GM19240 (cell line): Measurements from ENCODE around the gene ITSN2.

Experiments used
- DNase-seq: peaks from one replicate; pipeline ENCODE4 v3.0.0; 2011; ENCODE audit warnings: low spot score; ENCODE audit not compliant: insufficient read length

ITSN2 gene

GRCh38 chr2:24272161-24272802 is 88.1 kb downstream of the ITSN2 start:
- DNase-seq: no peak

GRCh38 chr2:24269265-24269664 is 91.1 kb downstream of the ITSN2 start:
- DNase-seq: no peak

- DNase-seq: no peak
Observed at GRCh38 chr2:24265212-24265611, 95.1 kb downstream of the ITSN2 start.

- no peak for DNase-seq
Observed at GRCh38 chr2:24262421-24262970, 97.8 kb downstream of the ITSN2 start.

- DNase-seq: no peak
Observed at GRCh38 chr2:24261441-24261840, 98.9 kb downstream of the ITSN2 start.

GRCh38 chr2:24259316-24259715 is 101.0 kb downstream of the ITSN2 start:
- no peak for DNase-seq

- no peak for DNase-seq
Observed at GRCh38 chr2:24258718-24259117, 101.6 kb downstream of the ITSN2 start.

GRCh38 chr2:24253303-24253919 is 106.9 kb downstream of the ITSN2 start:
- DNase-seq: no peak

- no peak for DNase-seq
Observed at GRCh38 chr2:24247592-24247991, 112.7 kb downstream of the ITSN2 start.

- DNase-seq: no peak
Observed at GRCh38 chr2:24247164-24247563, 113.2 kb downstream of the ITSN2 start.

GRCh38 chr2:24245986-24246776 is 114.2 kb downstream of the ITSN2 start:
- DNase-seq: no peak

GRCh38 chr2:24241528-24241927 is 118.8 kb downstream of the ITSN2 start:
- DNase-seq: no peak

GRCh38 chr2:24239553-24239952 is 120.8 kb downstream of the ITSN2 start:
- no peak for DNase-seq

- DNase-seq: no peak
Observed at GRCh38 chr2:24238158-24238557, 122.2 kb downstream of the ITSN2 start.

- no peak for DNase-seq
Observed at GRCh38 chr2:24237313-24237712, 123.0 kb downstream of the ITSN2 start.

GRCh38 chr2:24233321-24233720 is 127.0 kb downstream of the ITSN2 start:
- no peak for DNase-seq

- DNase-seq: no peak
Observed at GRCh38 chr2:24231461-24231881, 128.9 kb downstream of the ITSN2 start.

GRCh38 chr2:24228470-24228869 is 131.9 kb downstream of the ITSN2 start:
- DNase-seq: no peak

GRCh38 chr2:24225499-24226242 is 134.7 kb downstream of the ITSN2 start:
- DNase-seq: no peak

- DNase-seq: no peak
Observed at GRCh38 chr2:24222946-24223345, 137.4 kb downstream of the ITSN2 start.

- no peak for DNase-seq
Observed at GRCh38 chr2:24221343-24222050, 138.8 kb downstream of the ITSN2 start.
